Measurements from ENCODE around the gene SPATA31C2.
"Not testable (repeated sequence)": the region's sequence is repeated elsewhere in the genome, so short reads cannot be mapped to it uniquely, and the experiment has no call there.

DNA sequence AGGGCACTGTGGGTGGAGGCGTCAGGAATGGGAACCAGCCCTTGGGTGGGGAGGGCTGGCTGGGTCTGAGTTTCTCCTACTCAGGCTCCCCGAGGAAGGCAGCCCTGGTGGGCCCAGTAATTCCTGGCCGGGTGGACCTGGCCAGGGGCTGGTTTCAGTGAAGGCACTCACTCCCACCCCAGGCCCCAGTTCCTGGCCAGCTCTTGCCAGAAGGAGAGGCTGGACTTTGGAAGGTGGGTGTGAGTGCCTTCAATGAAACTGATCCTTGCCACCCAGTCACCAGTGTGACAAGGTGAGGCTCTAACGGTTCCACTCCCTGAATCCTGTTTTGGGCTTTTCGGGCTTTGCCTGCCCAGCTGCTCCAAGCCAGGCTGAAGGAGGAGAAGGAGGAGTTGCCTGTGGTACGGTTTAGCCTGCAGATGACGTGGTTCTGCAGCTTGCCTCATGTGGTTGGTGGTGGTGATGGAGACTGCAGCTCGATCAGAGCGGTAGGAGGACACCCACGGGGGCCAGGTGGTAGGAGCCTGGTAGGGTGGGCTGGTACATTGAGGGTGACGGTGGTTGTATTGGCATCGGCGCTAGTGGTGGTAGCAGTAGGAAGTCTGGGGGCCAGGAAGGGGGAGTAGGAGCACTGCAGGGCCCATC lies 23.2 kb downstream of the SPATA31C2 start:
- TF ChIP-seq, protein P1, sequence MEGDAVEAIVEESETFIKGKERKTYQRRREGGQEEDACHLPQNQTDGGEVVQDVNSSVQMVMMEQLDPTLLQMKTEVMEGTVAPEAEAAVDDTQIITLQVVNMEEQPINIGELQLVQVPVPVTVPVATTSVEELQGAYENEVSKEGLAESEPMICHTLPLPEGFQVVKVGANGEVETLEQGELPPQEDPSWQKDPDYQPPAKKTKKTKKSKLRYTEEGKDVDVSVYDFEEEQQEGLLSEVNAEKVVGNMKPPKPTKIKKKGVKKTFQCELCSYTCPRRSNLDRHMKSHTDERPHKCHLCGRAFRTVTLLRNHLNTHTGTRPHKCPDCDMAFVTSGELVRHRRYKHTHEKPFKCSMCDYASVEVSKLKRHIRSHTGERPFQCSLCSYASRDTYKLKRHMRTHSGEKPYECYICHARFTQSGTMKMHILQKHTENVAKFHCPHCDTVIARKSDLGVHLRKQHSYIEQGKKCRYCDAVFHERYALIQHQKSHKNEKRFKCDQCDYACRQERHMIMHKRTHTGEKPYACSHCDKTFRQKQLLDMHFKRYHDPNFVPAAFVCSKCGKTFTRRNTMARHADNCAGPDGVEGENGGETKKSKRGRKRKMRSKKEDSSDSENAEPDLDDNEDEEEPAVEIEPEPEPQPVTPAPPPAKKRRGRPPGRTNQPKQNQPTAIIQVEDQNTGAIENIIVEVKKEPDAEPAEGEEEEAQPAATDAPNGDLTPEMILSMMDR (IDR thresholded peaks at IDR 0.05; ENCODE audit: insufficient read depth, low read depth, low read length): not testable (repeated sequence)
- not testable (repeated sequence) for TF ChIP-seq EZH2 (IDR thresholded peaks at IDR 0.05; ENCODE audit: insufficient read depth, low read length)

All from astrocyte (in vitro differentiated cells and primary cell).